Activated naive CD8-positive, alpha-beta T cell (primary cell): ENCODE measurements around the gene LMBRD2.
"Not testable (repeated sequence)": the region's sequence is repeated elsewhere in the genome, so short reads cannot be mapped to it uniquely, and the experiment has no call there.

Experiments used
- H3K27ac Mint-ChIP-seq: one replicate; pipeline ENCODE4 v1.8.0; 2021; ENCODE audit warnings: mixed read lengths
- H3K27me3 Mint-ChIP-seq: one replicate; pipeline ENCODE4 v1.8.0; 2021; ENCODE audit warnings: mixed read lengths
- H3K36me3 Mint-ChIP-seq: one replicate; pipeline ENCODE4 v1.8.0; 2021; ENCODE audit warnings: mixed read lengths
- H3K4me1 Mint-ChIP-seq: one replicate; pipeline ENCODE4 v1.8.0; 2021; ENCODE audit warnings: low read depth, mixed read lengths
- H3K4me3 Mint-ChIP-seq: one replicate; pipeline ENCODE4 v1.8.0; 2021; ENCODE audit warnings: mild to moderate bottlenecking, mixed read lengths
- H3K9me3 Mint-ChIP-seq: one replicate; pipeline ENCODE4 v1.8.0; 2021; ENCODE audit warnings: low read depth, mixed read lengths

LMBRD2 gene

GRCh38 chr5:36151434-36152323 lies at the start of gene LMBRD2, which contains the start of gene SKP2:
LMBRD2 (minus strand) TSS chr5:36151887; CDS start chr5:36143349, 8,538 bp downstream.
SKP2 (plus strand) TSS chr5:36152111; CDS start chr5:36152263, 152 bp downstream.
- Mint-ChIP-seq H3K4me1 (peaks cover 59% of the 10 kb centered on the region), H3K4me3 (peak within 1 kb of the TSS; percentile 98), H3K27ac (peak within 1 kb of the TSS; percentile 92), H3K9me3 (no peaks in the 10 kb centered on the region), H3K27me3 (no peaks in the 10 kb centered on the region), H3K36me3 (peaks cover 22% of the 10 kb centered on the region)

- no peak overlapping the region for H3K4me3 Mint-ChIP-seq
- H3K27me3 Mint-ChIP-seq = no peaks in the 10 kb centered on the region
- no peak overlapping the region for H3K27ac Mint-ChIP-seq
- peaks cover 17% of the 10 kb centered on the region for H3K36me3 Mint-ChIP-seq
- no peaks in the 10 kb centered on the region for H3K4me1 Mint-ChIP-seq
- no peaks in the 10 kb centered on the region for H3K9me3 Mint-ChIP-seq
Measured at GRCh38 chr5:36200513-36200912, 48.8 kb upstream of the LMBRD2 start.

GRCh38 chr5:36199620-36200019 lies 47.9 kb upstream of the LMBRD2 start:
- no peaks in the 10 kb centered on the region for H3K27me3 Mint-ChIP-seq
- no peaks in the 10 kb centered on the region for H3K4me1 Mint-ChIP-seq
- H3K27ac Mint-ChIP-seq = no peak overlapping the region
- H3K36me3 Mint-ChIP-seq = peaks cover 18% of the 10 kb centered on the region
- no peak overlapping the region for H3K4me3 Mint-ChIP-seq
- no peaks in the 10 kb centered on the region for H3K9me3 Mint-ChIP-seq

GRCh38 chr5:36198783-36199182 lies 47.1 kb upstream of the LMBRD2 start:
- not testable (repeated sequence) for H3K27me3 Mint-ChIP-seq, H3K9me3 Mint-ChIP-seq, H3K4me3 Mint-ChIP-seq, H3K27ac Mint-ChIP-seq, H3K4me1 Mint-ChIP-seq
- H3K36me3 Mint-ChIP-seq = peaks cover 17% of the 10 kb centered on the region

- Mint-ChIP-seq H3K4me1 (no peaks in the 10 kb centered on the region), H3K27ac (no peak overlapping the region), H3K36me3 (peaks cover 17% of the 10 kb centered on the region), H3K9me3 (no peaks in the 10 kb centered on the region), H3K4me3 (no peak overlapping the region), H3K27me3 (no peaks in the 10 kb centered on the region)
Measured at GRCh38 chr5:36198281-36198680, 46.6 kb upstream of the LMBRD2 start.

GRCh38 chr5:36193746-36194145 lies 42.1 kb upstream of the LMBRD2 start:
- peaks cover 30% of the 10 kb centered on the region for H3K36me3 Mint-ChIP-seq
- peaks cover 6% of the 10 kb centered on the region for H3K9me3 Mint-ChIP-seq
- no peaks in the 10 kb centered on the region for H3K4me1 Mint-ChIP-seq
- no peak overlapping the region for H3K27ac Mint-ChIP-seq
- no peaks in the 10 kb centered on the region for H3K27me3 Mint-ChIP-seq
- H3K4me3 Mint-ChIP-seq = no peak overlapping the region

- H3K4me3 Mint-ChIP-seq, H3K9me3 Mint-ChIP-seq, H3K27ac Mint-ChIP-seq, H3K4me1 Mint-ChIP-seq, H3K27me3 Mint-ChIP-seq: not testable (repeated sequence)
- peaks cover 27% of the 10 kb centered on the region for H3K36me3 Mint-ChIP-seq
Measured at GRCh38 chr5:36184408-36184807, 32.7 kb upstream of the LMBRD2 start.

- H3K27ac Mint-ChIP-seq = no peak overlapping the region
- H3K4me3 Mint-ChIP-seq = no peak overlapping the region
- H3K36me3 Mint-ChIP-seq = peaks cover 16% of the 10 kb centered on the region
- H3K4me1 Mint-ChIP-seq = no peaks in the 10 kb centered on the region
- no peaks in the 10 kb centered on the region for H3K9me3 Mint-ChIP-seq
- no peaks in the 10 kb centered on the region for H3K27me3 Mint-ChIP-seq
Measured at GRCh38 chr5:36181774-36182173, 30.1 kb upstream of the LMBRD2 start.

GRCh38 chr5:36180556-36181350 lies 29.1 kb upstream of the LMBRD2 start:
- Mint-ChIP-seq H3K36me3 (peaks cover 11% of the 10 kb centered on the region), H3K4me3 (no peak overlapping the region)

GRCh38 chr5:36179950-36180349 lies 28.3 kb upstream of the LMBRD2 start:
- Mint-ChIP-seq H3K27me3 (no peaks in the 10 kb centered on the region), H3K4me3 (no peak overlapping the region), H3K4me1 (no peaks in the 10 kb centered on the region), H3K27ac (no peak overlapping the region), H3K9me3 (no peaks in the 10 kb centered on the region), H3K36me3 (peaks cover 8% of the 10 kb centered on the region)

More at GRCh38 chr5:36180556-36181350, 29.1 kb upstream of the LMBRD2 start:
- no peaks in the 10 kb centered on the region for H3K4me1 Mint-ChIP-seq
- no peaks in the 10 kb centered on the region for H3K27me3 Mint-ChIP-seq
- no peak overlapping the region for H3K27ac Mint-ChIP-seq
- no peaks in the 10 kb centered on the region for H3K9me3 Mint-ChIP-seq

GRCh38 chr5:36178524-36178890 lies 26.8 kb upstream of the LMBRD2 start:
- no peaks in the 10 kb centered on the region for H3K27me3 Mint-ChIP-seq
- no peaks in the 10 kb centered on the region for H3K4me1 Mint-ChIP-seq
- no peaks in the 10 kb centered on the region for H3K9me3 Mint-ChIP-seq
- no peak overlapping the region for H3K27ac Mint-ChIP-seq
- peaks cover 10% of the 10 kb centered on the region for H3K36me3 Mint-ChIP-seq
- no peak overlapping the region for H3K4me3 Mint-ChIP-seq

- Mint-ChIP-seq H3K4me1 (no peaks in the 10 kb centered on the region), H3K27ac (no peak overlapping the region), H3K36me3 (peaks cover 10% of the 10 kb centered on the region), H3K9me3 (no peaks in the 10 kb centered on the region), H3K4me3 (no peak overlapping the region), H3K27me3 (no peaks in the 10 kb centered on the region)
Measured at GRCh38 chr5:36177715-36178523, 26.2 kb upstream of the LMBRD2 start.

GRCh38 chr5:36177154-36177553 lies 25.5 kb upstream of the LMBRD2 start:
- H3K27ac Mint-ChIP-seq = no peak overlapping the region
- H3K27me3 Mint-ChIP-seq = no peaks in the 10 kb centered on the region
- no peaks in the 10 kb centered on the region for H3K4me1 Mint-ChIP-seq
- H3K9me3 Mint-ChIP-seq = no peaks in the 10 kb centered on the region
- peaks cover 10% of the 10 kb centered on the region for H3K36me3 Mint-ChIP-seq
- H3K4me3 Mint-ChIP-seq = no peak overlapping the region

- Mint-ChIP-seq H3K4me1 (no peaks in the 10 kb centered on the region), H3K27ac (no peak overlapping the region), H3K4me3 (no peak overlapping the region), H3K9me3 (no peaks in the 10 kb centered on the region), H3K36me3 (peaks cover 7% of the 10 kb centered on the region), H3K27me3 (no peaks in the 10 kb centered on the region)
Measured at GRCh38 chr5:36175043-36175442, 23.4 kb upstream of the LMBRD2 start.

GRCh38 chr5:36174119-36174518 lies 22.4 kb upstream of the LMBRD2 start:
- Mint-ChIP-seq H3K27me3 (no peaks in the 10 kb centered on the region), H3K4me1 (peaks cover 1% of the 10 kb centered on the region), H3K36me3 (peaks cover 7% of the 10 kb centered on the region), H3K27ac (no peak overlapping the region), H3K9me3 (no peaks in the 10 kb centered on the region), H3K4me3 (no peak overlapping the region)
